SU-DHL-6 (cell line): ENCODE measurements around the gene GRK3.

ENCODE experiments used
- EZH2phosphoT487 ChIP-seq: fragments of 200-600 bp; sonication (generic), shearing (Covaris generic); conservative IDR thresholded peaks from 2 replicates; pipeline ENCODE4 v1.6.1; 2018; ENCODE audit warnings: mild to moderate bottlenecking, antibody characterized with exemption, low read length, moderate library complexity, mixed read lengths
- TF ChIP-seq, protein P1 (sequence below): fragments of 200-600 bp; sonication (generic); IDR thresholded peaks from one replicate; pipeline ENCODE4 v1.5.1; 2017; ENCODE audit warnings: antibody characterized with exemption, mild to moderate bottlenecking, low read length, moderate library complexity; ENCODE audit not compliant: insufficient read depth, poor library complexity, severe bottlenecking

DNA sequence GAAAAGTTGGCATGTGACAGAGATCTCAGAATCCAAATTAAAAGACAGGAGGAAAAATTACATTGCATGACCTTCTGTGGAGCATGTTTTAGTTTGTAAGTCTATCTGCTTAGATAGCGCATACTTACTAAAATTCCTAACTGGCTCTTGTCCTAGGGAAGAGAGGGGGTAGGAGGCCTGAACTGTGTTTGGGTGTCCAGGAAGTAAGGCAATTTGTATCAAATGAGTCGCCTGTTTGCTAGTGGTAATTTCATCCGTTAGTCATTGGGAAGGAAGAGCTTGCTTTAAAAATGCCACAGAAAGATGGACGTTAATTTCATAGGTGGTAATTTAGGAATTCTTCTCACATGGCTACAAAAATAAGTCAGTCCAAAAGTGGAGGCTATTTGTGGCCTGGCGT is 18.5 kb downstream of the GRK3 start:
- TF ChIP-seq, protein P1, sequence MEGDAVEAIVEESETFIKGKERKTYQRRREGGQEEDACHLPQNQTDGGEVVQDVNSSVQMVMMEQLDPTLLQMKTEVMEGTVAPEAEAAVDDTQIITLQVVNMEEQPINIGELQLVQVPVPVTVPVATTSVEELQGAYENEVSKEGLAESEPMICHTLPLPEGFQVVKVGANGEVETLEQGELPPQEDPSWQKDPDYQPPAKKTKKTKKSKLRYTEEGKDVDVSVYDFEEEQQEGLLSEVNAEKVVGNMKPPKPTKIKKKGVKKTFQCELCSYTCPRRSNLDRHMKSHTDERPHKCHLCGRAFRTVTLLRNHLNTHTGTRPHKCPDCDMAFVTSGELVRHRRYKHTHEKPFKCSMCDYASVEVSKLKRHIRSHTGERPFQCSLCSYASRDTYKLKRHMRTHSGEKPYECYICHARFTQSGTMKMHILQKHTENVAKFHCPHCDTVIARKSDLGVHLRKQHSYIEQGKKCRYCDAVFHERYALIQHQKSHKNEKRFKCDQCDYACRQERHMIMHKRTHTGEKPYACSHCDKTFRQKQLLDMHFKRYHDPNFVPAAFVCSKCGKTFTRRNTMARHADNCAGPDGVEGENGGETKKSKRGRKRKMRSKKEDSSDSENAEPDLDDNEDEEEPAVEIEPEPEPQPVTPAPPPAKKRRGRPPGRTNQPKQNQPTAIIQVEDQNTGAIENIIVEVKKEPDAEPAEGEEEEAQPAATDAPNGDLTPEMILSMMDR: no peak
- no peak for TF ChIP-seq EZH2phosphoT487
